HG02571 (cell line): Measurements from ENCODE around the gene EPHB3.

Experiments used
- ATAC-seq: cut with Tn5 transposase; IDR thresholded peaks from one replicate; pipeline ENCODE4 v1.9.1; 2021; ENCODE audit warnings: mild to moderate bottlenecking, moderate library complexity; ENCODE audit not compliant: unreplicated experiment

The EPHB3 gene

GRCh38 chr3:184563941-184564684 is 2.5 kb downstream of the EPHB3 start:
- no peak for ATAC-seq

GRCh38 chr3:184564685-184565385 is 3.2 kb downstream of the EPHB3 start:
- ATAC-seq = no peak

GRCh38 chr3:184565421-184566211 is 4.0 kb downstream of the EPHB3 start:
- no peak for ATAC-seq

- ATAC-seq = no peak
These were observed 5.1 kb downstream of the EPHB3 start for GRCh38 chr3:184566441-184567414.

GRCh38 chr3:184567946-184568559 is 6.5 kb downstream of the EPHB3 start:
- no peak for ATAC-seq

GRCh38 chr3:184568560-184568923 is 7.0 kb downstream of the EPHB3 start:
- ATAC-seq = no peak

GRCh38 chr3:184568924-184569829 is 7.6 kb downstream of the EPHB3 start:
- no peak for ATAC-seq

GRCh38 chr3:184570035-184570434 is 8.4 kb downstream of the EPHB3 start:
- ATAC-seq = no peak

- no peak for ATAC-seq
These were observed 8.9 kb downstream of the EPHB3 start for GRCh38 chr3:184570489-184570888.

- ATAC-seq = no peak
These were observed 10.3 kb downstream of the EPHB3 start for GRCh38 chr3:184571750-184572377.

- ATAC-seq = no peak
These were observed 11.2 kb downstream of the EPHB3 start for GRCh38 chr3:184572633-184573270.

- ATAC-seq = no peak
These were observed 13.2 kb downstream of the EPHB3 start for GRCh38 chr3:184574515-184575417.

- no peak for ATAC-seq
These were observed 14.1 kb downstream of the EPHB3 start for GRCh38 chr3:184575701-184576100.

- ATAC-seq = no peak
These were observed 15.1 kb downstream of the EPHB3 start for GRCh38 chr3:184576457-184577240.

GRCh38 chr3:184577546-184577945 is 16.0 kb downstream of the EPHB3 start:
- no peak for ATAC-seq

GRCh38 chr3:184578218-184578617 is 16.6 kb downstream of the EPHB3 start:
- ATAC-seq = no peak
